Common myeloid progenitor, CD34-positive (primary cell): ENCODE results near the gene SNX15.

Source experiments
- CTCF ChIA-PET: fragments of 350-600 bp; sonication (Branson Sonifier 250); formaldehyde crosslinking; loops from one replicate; lab custom pipeline; 2021; ENCODE audit warnings: antibody characterized with exemption; lab: Charles Lee
- POLR2A ChIA-PET: fragments of 350-600 bp; sonication (Branson Sonifier 250); formaldehyde crosslinking; loops from one replicate; lab custom pipeline; 2021; ENCODE audit warnings: antibody characterized with exemption; lab: Charles Lee
- DNase-seq, 3 donors: peaks; one replicate each; pipeline versions ENCODE4 v3.0.0 to v3.0.0-alpha.2; 2013
- H3K27ac ChIP-seq, 2 experiments: 1 replicate in 1 of 2; 2 replicates in 1 of 2; pipeline ENCODE4 v1.7.0; 2013; ENCODE audit warnings: inconsistent platforms in 2 of 2, low read length in 2 of 2, mild to moderate bottlenecking in 2 of 2, low read depth in 1 of 2, moderate library complexity in 1 of 2; ENCODE audit not compliant: severe bottlenecking in 2 of 2, insufficient read depth in 1 of 2, poor library complexity in 1 of 2
- H3K27me3 ChIP-seq, 5 experiments: replicated peaks in 2 of 5; 1 replicate in 3 of 5; 2 replicates in 2 of 5; pipeline versions ENCODE4 v1.6.1 to v1.7.0; 2013; ENCODE audit warnings: low read length in 4 of 5, mild to moderate bottlenecking in 2 of 5, moderate library complexity in 2 of 5, inconsistent platforms in 1 of 5; ENCODE audit not compliant: insufficient read depth in 5 of 5, control insufficient read depth in 4 of 5
- H3K36me3 ChIP-seq, 4 experiments: 1 replicate in 2 of 4; 2 replicates in 2 of 4; pipeline versions ENCODE4 v1.6.1 to v1.7.0; 2013; ENCODE audit warnings: low read length in 3 of 4, control low read depth in 1 of 4, mild to moderate bottlenecking in 1 of 4; ENCODE audit not compliant: control insufficient read depth in 4 of 4, insufficient read depth in 4 of 4
- H3K4me1 ChIP-seq, 4 experiments: 1 replicate in 3 of 4; 2 replicates in 1 of 4; pipeline versions ENCODE4 v1.6.1 to v1.7.1; 2013; ENCODE audit warnings: low read length in 3 of 4, mild to moderate bottlenecking in 3 of 4, control low read depth in 1 of 4, inconsistent platforms in 1 of 4, moderate library complexity in 1 of 4; ENCODE audit not compliant: control insufficient read depth in 4 of 4, insufficient read depth in 4 of 4; ENCODE audit errors: control extremely low read depth in 1 of 4
- H3K4me3 ChIP-seq, 7 experiments: 1 replicate in 4 of 7; 2 replicates in 3 of 7; pipeline versions ENCODE4 v1.5.1 to v1.7.0; 2013; ENCODE audit warnings: mild to moderate bottlenecking in 7 of 7, low read length in 6 of 7, moderate library complexity in 6 of 7, inconsistent platforms in 2 of 7, low read depth in 2 of 7, control low read depth in 1 of 7; ENCODE audit not compliant: insufficient read depth in 4 of 7, control insufficient read depth in 1 of 7; ENCODE audit errors: extremely low read depth in 1 of 7
- H3K9me3 ChIP-seq, 5 experiments: 1 replicate in 4 of 5; 2 replicates in 1 of 5; pipeline versions ENCODE4 v1.6.1 to v1.7.1; 2013; ENCODE audit warnings: low read length in 4 of 5, mild to moderate bottlenecking in 2 of 5, inconsistent platforms in 1 of 5, low read depth in 1 of 5, moderate library complexity in 1 of 5; ENCODE audit not compliant: control insufficient read depth in 4 of 5, insufficient read depth in 2 of 5; ENCODE audit errors: control extremely low read depth in 1 of 5
- WGBS: methylation state at CpG from one replicate; pipeline ENCODE4 v1.1.5; 2013; ENCODE audit not compliant: insufficient coverage; 5-methylcytosine and 5-hydroxymethylcytosine counted together

Gene SNX15

GRCh38 chr11:65084598-65085375 is 57.5 kb downstream of the SNX15 start:
- peak overlapping the region; percentile 84 to 85 for H3K27ac ChIP-seq
- no peaks in the 10 kb centered on the region for H3K27me3 ChIP-seq
- no peaks in the 10 kb centered on the region for H3K9me3 ChIP-seq
- peaks cover 10 to 38% (median 24%) of the 10 kb centered on the region in 4 experiments for H3K4me1 ChIP-seq
- ChIA-PET POLR2A (no interaction called here), CTCF (interaction anchor here (0.7 to 1.4 kb wide), 6 partner anchors 8 to 238 kb away, joined by 3 to 7 read pairs (median 4); partner anchors contain the start of gene TM7SF2)
- WGBS = 58% methylated on average over 21 of the region's 23 CpGs
- H3K36me3 ChIP-seq = peaks cover 4 to 59% (median 41%) of the 10 kb centered on the region in 4 experiments
- peak overlapping the region; percentile 72 to 94 (median 83) for H3K4me3 ChIP-seq
- DNase-seq = no peak

GRCh38 chr11:65085446-65085845 is 58.2 kb downstream of the SNX15 start:
- Histone ChIP-seq H3K27ac (peak overlapping the region in 1 of 2 experiments; percentile 85), H3K36me3 (peaks cover 4 to 55% (median 37%) of the 10 kb centered on the region in 4 experiments), H3K4me1 (peaks cover 10 to 38% (median 24%) of the 10 kb centered on the region in 4 experiments), H3K9me3 (no peaks in the 10 kb centered on the region), H3K4me3 (no peak overlapping the region), H3K27me3 (no peaks in the 10 kb centered on the region)
- DNase-seq = no peak
- CTCF ChIA-PET = interaction anchor here (0.7 to 1.4 kb wide), 7 partner anchors 9 to 238 kb away, joined by 3 to 7 read pairs (median 4); partner anchors contain the start of gene TM7SF2
- WGBS = 81% methylated on average over 4 of the region's 4 CpGs
- POLR2A ChIA-PET = no interaction called here

- H3K4me3 ChIP-seq = no peak overlapping the region
- H3K36me3 ChIP-seq = peaks cover 4 to 50% (median 36%) of the 10 kb centered on the region in 4 experiments
- H3K4me1 ChIP-seq = peaks cover 10 to 30% (median 24%) of the 10 kb centered on the region in 4 experiments
- H3K27me3 ChIP-seq = no peaks in the 10 kb centered on the region
- peak overlapping the region in 1 of 2 experiments; percentile 6 for H3K27ac ChIP-seq
- ChIA-PET CTCF (interaction anchor here (1.4 kb wide), 1 partner anchor 18 kb away, joined by 5 read pairs; no protein-coding TSS in a partner anchor), POLR2A (interaction anchor here (1.4 kb wide), 1 partner anchor 9 kb away, joined by 5 read pairs; the partner anchor contains the start of gene VPS51)
- 100% methylated on average over 5 of the region's 9 CpGs for WGBS
- H3K9me3 ChIP-seq = no peaks in the 10 kb centered on the region
- no peak for DNase-seq
These were observed 59.6 kb downstream of the SNX15 start for GRCh38 chr11:65086809-65087208.

- DNase-seq = no peak
- H3K27me3 ChIP-seq = no peaks in the 10 kb centered on the region
- no peak overlapping the region for H3K27ac ChIP-seq
- WGBS = 97% methylated on average over 10 of the region's 11 CpGs
- ChIA-PET CTCF (no interaction called here), POLR2A (interaction anchor here (1.4 kb wide), 1 partner anchor 8 kb away, joined by 5 read pairs; the partner anchor contains the start of gene VPS51)
- H3K4me1 ChIP-seq = peaks cover 10 to 26% (median 23%) of the 10 kb centered on the region in 4 experiments
- H3K36me3 ChIP-seq = peaks cover 4 to 50% (median 35%) of the 10 kb centered on the region in 4 experiments
- no peaks in the 10 kb centered on the region for H3K9me3 ChIP-seq
- no peak overlapping the region for H3K4me3 ChIP-seq
These were observed 60.0 kb downstream of the SNX15 start for GRCh38 chr11:65087216-65087615.

GRCh38 chr11:65087827-65088226 is 60.6 kb downstream of the SNX15 start:
- peaks cover 4 to 47% (median 35%) of the 10 kb centered on the region in 4 experiments for H3K36me3 ChIP-seq
- 96% methylated on average over 14 of the region's 15 CpGs for WGBS
- CTCF ChIA-PET = no interaction called here

GRCh38 chr11:65089621-65090020 is 62.4 kb downstream of the SNX15 start:
- Histone ChIP-seq H3K4me1 (peaks cover 0 to 9% (median 8%) of the 10 kb centered on the region in 4 experiments), H3K9me3 (no peaks in the 10 kb centered on the region), H3K27ac (no peak overlapping the region), H3K4me3 (no peak overlapping the region), H3K36me3 (peaks cover 4 to 47% (median 35%) of the 10 kb centered on the region in 4 experiments), H3K27me3 (no peaks in the 10 kb centered on the region)
- WGBS = 100% methylated on average over 2 of the region's 4 CpGs
- ChIA-PET CTCF (interaction anchor here (1.0 to 1.1 kb wide), 2 partner anchors 9 to 12 kb away, joined by 3 read pairs; no protein-coding TSS in a partner anchor), POLR2A (no interaction called here)
- DNase-seq = no peak

More at GRCh38 chr11:65087827-65088226, 60.6 kb downstream of the SNX15 start:
- H3K9me3 ChIP-seq = no peaks in the 10 kb centered on the region
- no peak overlapping the region for H3K27ac ChIP-seq
- no peak overlapping the region for H3K4me3 ChIP-seq
- peaks cover 7 to 22% (median 21%) of the 10 kb centered on the region in 4 experiments for H3K4me1 ChIP-seq
- POLR2A ChIA-PET = no interaction called here
- no peaks in the 10 kb centered on the region for H3K27me3 ChIP-seq
- DNase-seq = no peak
